ENCODE results near the gene ETS1.

DNA sequence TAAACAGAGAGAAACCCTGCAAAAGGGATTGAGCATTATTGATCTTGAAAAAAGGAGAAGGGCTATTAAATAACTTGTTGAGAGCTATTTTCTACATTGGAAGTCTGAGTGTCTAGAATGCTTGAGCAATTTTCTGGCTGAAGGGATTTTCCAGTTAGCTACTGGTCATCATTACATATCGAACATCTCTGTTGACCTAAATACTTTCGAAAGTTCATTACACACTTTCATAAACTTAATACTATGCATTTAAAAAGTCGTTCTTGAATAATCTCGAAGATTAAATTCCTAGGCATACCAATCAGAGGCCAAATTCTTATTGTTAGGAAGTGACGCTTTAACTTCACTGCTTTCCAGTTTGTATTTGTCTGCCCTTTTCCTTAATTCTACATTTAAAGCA lies 13.7 kb downstream of the ETS1 start:
- TF ChIP-seq BHLHE40 (IDR thresholded peaks at IDR 0.05; ENCODE audit: borderline replicate concordance) (no peak), FOXM1 (IDR thresholded peaks at IDR 0.05; ENCODE audit: borderline replicate concordance) (no peak), SP1 (IDR thresholded peaks at IDR 0.05) (no peak)

Measured in HEK293T (cell line).